Epithelial cell of esophagus (primary cell): ENCODE results near the gene WDR81.
"Not testable (repeated sequence)": the region's sequence is repeated elsewhere in the genome, so short reads cannot be mapped to it uniquely, and the experiment has no call there.

Experiments used
- DNase-seq: peaks from one replicate; pipeline ENCODE4 v3.0.0; 2010; ENCODE audit warnings: low read depth
- H3K4me3 ChIP-seq: 2 replicates; pipeline ENCODE4 v1.5.1; 2011; ENCODE audit warnings: mild to moderate bottlenecking, low read length, control low read depth
- CTCF ChIP-seq: IDR thresholded peaks from 2 replicates; pipeline ENCODE4 v1.5.1; 2011; ENCODE audit warnings: low read depth, mild to moderate bottlenecking, low read length, control low read depth, inconsistent platforms; ENCODE audit not compliant: insufficient read depth; ENCODE audit errors: missing control alignments

The WDR81 gene

GRCh38 chr17:1732833-1733321, 8.4 kb downstream of the WDR81 start:
- DNase-seq, result no peak
- no peak for TF ChIP-seq CTCF
- H3K4me3 ChIP-seq, result no peak overlapping the region

GRCh38 chr17:1733759-1734158, 9.3 kb downstream of the WDR81 start:
- no peak for DNase-seq
- TF ChIP-seq CTCF, result no peak
- no peak overlapping the region for H3K4me3 ChIP-seq

GRCh38 chr17:1735418-1735817, 10.9 kb downstream of the WDR81 start:
- TF ChIP-seq CTCF, result no peak
- no peak for DNase-seq
- H3K4me3 ChIP-seq, result no peak overlapping the region

GRCh38 chr17:1735834-1736347, 11.4 kb downstream of the WDR81 start:
- TF ChIP-seq CTCF, result no peak
- DNase-seq, result no peak
- no peak overlapping the region for H3K4me3 ChIP-seq

GRCh38 chr17:1736348-1737281, 12.1 kb downstream of the WDR81 start:
- peak; percentile 77 for DNase-seq
- no peak for TF ChIP-seq CTCF
- no peak overlapping the region for H3K4me3 ChIP-seq

GRCh38 chr17:1737531-1738291, 13.2 kb downstream of the WDR81 start:
- no peak overlapping the region for H3K4me3 ChIP-seq
- no peak for TF ChIP-seq CTCF

GRCh38 chr17:1741899-1742298, 17.4 kb downstream of the WDR81 start:
- H3K4me3 ChIP-seq, DNase-seq: not testable (repeated sequence)

More at GRCh38 chr17:1737531-1738291, 13.2 kb downstream of the WDR81 start:
- DNase-seq, result no peak
